HCT116 (cell line): ENCODE results near the gene CNN3. TPM values are rescaled to one million over a fixed set of nuclear protein-coding genes. Genes with fewer than 3 reads are reported as not detected.

Experiments used
- ATAC-seq: fragments of 200-7000 bp; cut with Tn5 transposase; 2 replicates; pipeline ENCODE4 v1.9.1; 2020; ENCODE audit warnings: mild to moderate bottlenecking, moderate library complexity
- BruUV-seq: library from RNA; stranded (reverse); fragments of 400-500 nt; replicated peaks from 2 replicates; lab custom pipeline; 2021; lab: Mats Ljungman, UMichigan
- CTCF ChIA-PET: fragments of 300-600 bp; sonication (Branson Sonifier 250); formaldehyde crosslinking; loops from one replicate; lab custom pipeline; 2021; ENCODE audit warnings: antibody characterized with exemption; lab: Charles Lee
- POLR2A ChIA-PET: fragments of 300-600, 350-600 bp; sonication (Branson Sonifier 250); formaldehyde crosslinking; loops from one replicate; lab custom pipeline; 2021; ENCODE audit warnings: antibody characterized with exemption; lab: Charles Lee
- RAD21 ChIA-PET, 2 experiments: fragments of 300-600 bp; sonication (Branson Sonifier 250); formaldehyde crosslinking; loops; one replicate each; lab custom pipeline; 2023; ENCODE audit warnings: low total read pairs in 2 of 2; ENCODE audit not compliant: uncharacterized antibody in 2 of 2, unreplicated experiment in 2 of 2, low non-redundant PET in 1 of 2; lab: Charles Lee
- DNase-seq: peaks from one replicate; pipeline ENCODE4 v3.0.0-alpha.2; 2010; ENCODE audit warnings: low read depth, low spot score
- H2AFZ ChIP-seq: fragments of 200-600 bp; shearing (Covaris generic), sonication (generic); 2 replicates; pipeline ENCODE4 v1.6.1; 2017; ENCODE audit warnings: low read depth, mixed run types, mixed read lengths, antibody characterized with exemption, low read length; ENCODE audit not compliant: poor library complexity, severe bottlenecking
- H3K27ac ChIP-seq: 2 replicates; pipeline ENCODE4 v1.5.1; 2012; ENCODE audit warnings: low read depth, low read length
- H3K27me3 ChIP-seq: fragments of 200-600 bp; sonication (generic); 2 replicates; pipeline ENCODE4 v1.6.1; 2016; ENCODE audit warnings: mixed run types, low read length, mixed read lengths; ENCODE audit not compliant: insufficient read depth
- H3K36me3 ChIP-seq, 2 experiments: fragments of 200-500 bp in 1 of 2; fragments of 200-600 bp in 1 of 2; sonication (Bioruptor generic) in 1 of 2; sonication (generic) in 1 of 2; 2 replicates each; pipeline versions ENCODE4 v1.5.1 to v1.6.1; 2014 to 2016; ENCODE audit warnings: low read length in 2 of 2, inconsistent platforms in 1 of 2, mixed read lengths in 1 of 2, mixed run types in 1 of 2; ENCODE audit not compliant: insufficient read depth in 2 of 2, control insufficient read depth in 1 of 2
- H3K4me1 ChIP-seq, 2 experiments: fragments of 200-600 bp in 1 of 2; sonication (generic) in 1 of 2; 2 replicates each; pipeline versions ENCODE4 v1.5.1 to v1.6.1; 2012 to 2017; ENCODE audit warnings: low read length in 2 of 2, inconsistent platforms in 1 of 2, mild to moderate bottlenecking in 1 of 2, mixed read lengths in 1 of 2, mixed run types in 1 of 2, moderate library complexity in 1 of 2; ENCODE audit not compliant: insufficient read depth in 2 of 2, control insufficient read depth in 1 of 2
- H3K4me2 ChIP-seq: fragments of 200-600 bp; sonication (generic); 2 replicates; pipeline ENCODE4 v1.6.1; 2017; ENCODE audit warnings: mixed run types, low read length, mixed read lengths
- H3K4me3 ChIP-seq, 2 experiments: fragments of 200-600 bp in 1 of 2; sonication (generic) in 1 of 2; replicated peaks in 1 of 2; 2 replicates each; pipeline ENCODE4 v1.5.1; 2011 to 2016; ENCODE audit warnings: low read length in 2 of 2, control low read depth in 1 of 2, low read depth in 1 of 2, mild to moderate bottlenecking in 1 of 2, mixed read lengths in 1 of 2, mixed run types in 1 of 2
- H3K79me2 ChIP-seq: fragments of 200-600 bp; sonication (generic); 2 replicates; pipeline ENCODE4 v1.6.1; 2017; ENCODE audit warnings: mild to moderate bottlenecking, mixed run types, low read length, moderate library complexity, mixed read lengths; ENCODE audit not compliant: insufficient read depth
- H3K9ac ChIP-seq: fragments of 200-600 bp; sonication (generic); 2 replicates; pipeline ENCODE4 v1.6.1; 2016; ENCODE audit warnings: low read length, mixed read lengths
- H3K9me2 ChIP-seq: fragments of 200-600 bp; sonication (generic), shearing (Covaris generic); 2 replicates; pipeline ENCODE4 v1.6.1; 2017; ENCODE audit warnings: mixed run types, mild to moderate bottlenecking, moderate library complexity; ENCODE audit not compliant: insufficient read depth
- H3K9me3 ChIP-seq, 2 experiments: fragments of 200-500 bp in 1 of 2; fragments of 200-600 bp in 1 of 2; sonication (Bioruptor generic) in 1 of 2; sonication (generic) in 1 of 2; 2 replicates each; pipeline ENCODE4 v1.6.1; 2014 to 2017; ENCODE audit warnings: low read length in 2 of 2, mixed read lengths in 2 of 2, inconsistent platforms in 1 of 2, low read depth in 1 of 2, mild to moderate bottlenecking in 1 of 2, mixed run types in 1 of 2, moderate library complexity in 1 of 2; ENCODE audit not compliant: control insufficient read depth in 1 of 2, insufficient read depth in 1 of 2
- H4K20me1 ChIP-seq: fragments of 200-600 bp; sonication (generic), shearing (Covaris generic); 2 replicates; pipeline ENCODE4 v1.6.1; 2017; ENCODE audit warnings: mixed run types, mild to moderate bottlenecking, moderate library complexity; ENCODE audit not compliant: insufficient read depth
- EGR1 ChIP-seq: IDR thresholded peaks from 2 replicates; pipeline ENCODE4 v1.6.1; 2012; ENCODE audit warnings: low read depth
- JUND ChIP-seq: IDR thresholded peaks from 2 replicates; pipeline ENCODE4 v1.6.1; 2012
- POLR2AphosphoS5 ChIP-seq: IDR thresholded peaks from 2 replicates; pipeline ENCODE4 v1.6.1; 2011; ENCODE audit warnings: mild to moderate bottlenecking, low read depth, low read length, moderate library complexity
- RAD21 ChIP-seq: IDR thresholded peaks from 2 replicates; pipeline ENCODE4 v1.6.1; 2012; ENCODE audit warnings: low read depth, mild to moderate bottlenecking
- SRF ChIP-seq: IDR thresholded peaks from 2 replicates; pipeline ENCODE4 v1.6.1; 2012; ENCODE audit warnings: low read depth
- TCF7L2 ChIP-seq: IDR thresholded peaks from 2 replicates; pipeline ENCODE4 v1.7.0; 2011; ENCODE audit warnings: borderline replicate concordance, inconsistent platforms; ENCODE audit not compliant: insufficient read depth, insufficient read length; ENCODE audit errors: extremely low read depth
- intact Hi-C: fragments of 100-400 bp; cut with micrococcal nuclease; formaldehyde crosslinking; loops from 2 replicates; pipeline ENCODE4 v1.10.0; 2022
- total RNA-seq: library from RNA; stranded (reverse); gene quantifications from one replicate; pipeline ENCODE4 v1.2.1, GENCODE V29; 2021; ENCODE audit not compliant: unreplicated experiment
- TF ChIP-seq, protein P1 (sequence below), 3 experiments: fragments of 200-600 bp in 1 of 3; sonication (generic) in 1 of 3; IDR thresholded peaks in 2 of 3; conservative IDR thresholded peaks in 1 of 3; 2 replicates each; pipeline ENCODE4 v1.5.1; 2012 to 2017; ENCODE audit warnings: low read depth in 2 of 3, low read length in 2 of 3, antibody characterized with exemption in 1 of 3, borderline replicate concordance in 1 of 3, control low read depth in 1 of 3, mild to moderate bottlenecking in 1 of 3, mixed read lengths in 1 of 3, mixed run types in 1 of 3, moderate library complexity in 1 of 3; ENCODE audit not compliant: insufficient read depth in 1 of 3
- TF ChIP-seq, protein P2 (sequence below): IDR thresholded peaks from 2 replicates; pipeline ENCODE4 v1.6.1; 2012
- TF ChIP-seq, protein P3 (sequence below): IDR thresholded peaks from 2 replicates; pipeline ENCODE4 v1.6.1; 2011; ENCODE audit warnings: mild to moderate bottlenecking, low read length, moderate library complexity; ENCODE audit not compliant: insufficient replicate concordance; ENCODE audit errors: extremely low read depth

The CNN3 gene
- total RNA-seq, 1 experiment from 2014 or later: 109 TPM

- TF ChIP-seq, protein P1, sequence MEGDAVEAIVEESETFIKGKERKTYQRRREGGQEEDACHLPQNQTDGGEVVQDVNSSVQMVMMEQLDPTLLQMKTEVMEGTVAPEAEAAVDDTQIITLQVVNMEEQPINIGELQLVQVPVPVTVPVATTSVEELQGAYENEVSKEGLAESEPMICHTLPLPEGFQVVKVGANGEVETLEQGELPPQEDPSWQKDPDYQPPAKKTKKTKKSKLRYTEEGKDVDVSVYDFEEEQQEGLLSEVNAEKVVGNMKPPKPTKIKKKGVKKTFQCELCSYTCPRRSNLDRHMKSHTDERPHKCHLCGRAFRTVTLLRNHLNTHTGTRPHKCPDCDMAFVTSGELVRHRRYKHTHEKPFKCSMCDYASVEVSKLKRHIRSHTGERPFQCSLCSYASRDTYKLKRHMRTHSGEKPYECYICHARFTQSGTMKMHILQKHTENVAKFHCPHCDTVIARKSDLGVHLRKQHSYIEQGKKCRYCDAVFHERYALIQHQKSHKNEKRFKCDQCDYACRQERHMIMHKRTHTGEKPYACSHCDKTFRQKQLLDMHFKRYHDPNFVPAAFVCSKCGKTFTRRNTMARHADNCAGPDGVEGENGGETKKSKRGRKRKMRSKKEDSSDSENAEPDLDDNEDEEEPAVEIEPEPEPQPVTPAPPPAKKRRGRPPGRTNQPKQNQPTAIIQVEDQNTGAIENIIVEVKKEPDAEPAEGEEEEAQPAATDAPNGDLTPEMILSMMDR (IDR thresholded peaks at IDR 0.05 in 2 of 3, conservative IDR thresholded peaks at IDR 0.05 in 1 of 3; ENCODE audit: borderline replicate concordance in 1 of 3, insufficient read depth in 1 of 3, low read depth in 2 of 3, low read length in 2 of 3): peak; percentile 91 to 94 (median 93)
- TF ChIP-seq TCF7L2 (no peak), RAD21 (peak; percentile 96), JUND (peak; percentile 76), SRF (no peak)
Observed at GRCh38 chr1:94854458-94855306, 72.2 kb downstream of the CNN3 start (continued).

GRCh38 chr1:94852788-94853187, 74.1 kb downstream of the CNN3 start:
- H3K79me2 ChIP-seq: no peaks in the 10 kb centered on the region
- no peak overlapping the region for H3K4me3 ChIP-seq
- H3K9me3 ChIP-seq: no peaks in the 10 kb centered on the region
- no peak overlapping the region for H2AFZ ChIP-seq
- H3K36me3 ChIP-seq: no peaks in the 10 kb centered on the region
- BruUV-seq: no TSS peak
- H3K27ac ChIP-seq: no peak overlapping the region
- H4K20me1 ChIP-seq: no peaks in the 10 kb centered on the region
- TF ChIP-seq, protein P1 (IDR thresholded peaks at IDR 0.05 in 2 of 3, conservative IDR thresholded peaks at IDR 0.05 in 1 of 3; ENCODE audit: borderline replicate concordance in 1 of 3, insufficient read depth in 1 of 3, low read depth in 2 of 3, low read length in 2 of 3): 0 out of 6 replicates have a peak, but pooled peaks of 1 of the 3 experiments have one; percentile 12
- TF ChIP-seq, protein P2, sequence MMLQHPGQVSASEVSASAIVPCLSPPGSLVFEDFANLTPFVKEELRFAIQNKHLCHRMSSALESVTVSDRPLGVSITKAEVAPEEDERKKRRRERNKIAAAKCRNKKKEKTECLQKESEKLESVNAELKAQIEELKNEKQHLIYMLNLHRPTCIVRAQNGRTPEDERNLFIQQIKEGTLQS: no peak
- TF ChIP-seq, protein P3, sequence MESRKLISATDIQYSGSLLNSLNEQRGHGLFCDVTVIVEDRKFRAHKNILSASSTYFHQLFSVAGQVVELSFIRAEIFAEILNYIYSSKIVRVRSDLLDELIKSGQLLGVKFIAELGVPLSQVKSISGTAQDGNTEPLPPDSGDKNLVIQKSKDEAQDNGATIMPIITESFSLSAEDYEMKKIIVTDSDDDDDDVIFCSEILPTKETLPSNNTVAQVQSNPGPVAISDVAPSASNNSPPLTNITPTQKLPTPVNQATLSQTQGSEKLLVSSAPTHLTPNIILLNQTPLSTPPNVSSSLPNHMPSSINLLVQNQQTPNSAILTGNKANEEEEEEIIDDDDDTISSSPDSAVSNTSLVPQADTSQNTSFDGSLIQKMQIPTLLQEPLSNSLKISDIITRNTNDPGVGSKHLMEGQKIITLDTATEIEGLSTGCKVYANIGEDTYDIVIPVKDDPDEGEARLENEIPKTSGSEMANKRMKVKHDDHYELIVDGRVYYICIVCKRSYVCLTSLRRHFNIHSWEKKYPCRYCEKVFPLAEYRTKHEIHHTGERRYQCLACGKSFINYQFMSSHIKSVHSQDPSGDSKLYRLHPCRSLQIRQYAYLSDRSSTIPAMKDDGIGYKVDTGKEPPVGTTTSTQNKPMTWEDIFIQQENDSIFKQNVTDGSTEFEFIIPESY: no peak
- TF ChIP-seq EGR1: no peak
- TF ChIP-seq POLR2AphosphoS5: no peak
- no peak for TF ChIP-seq JUND
- peak; percentile 31; the same call in 1 of the 2 replicates for TF ChIP-seq RAD21
- H3K9ac ChIP-seq: no peak overlapping the region
- no peaks in the 10 kb centered on the region for H3K9me2 ChIP-seq
- ChIA-PET RAD21 (interaction anchor here in 1 of 2 experiments (3.2 to 3.8 kb wide), 2 partner anchors 189 to 191 kb away, joined by 33 to 52 read pairs; no protein-coding TSS in a partner anchor), POLR2A (no interaction called here), CTCF (interaction anchor here (1.4 to 7.0 kb wide), 2 partner anchors 188 to 191 kb away, joined by 5 to 190 read pairs; no protein-coding TSS in a partner anchor)
- no peak overlapping the region for H3K4me2 ChIP-seq
- ATAC-seq: no peak
- intact Hi-C loops: no loop called here
- no peaks in the 10 kb centered on the region for H3K27me3 ChIP-seq
- no peak for DNase-seq
- peaks cover 13 to 28% of the 10 kb centered on the region in 2 experiments for H3K4me1 ChIP-seq
